Psoas muscle (tissue), 8 donors: ENCODE results near the gene RNF181. TPM values are rescaled to one million over a fixed set of nuclear protein-coding genes. Genes with fewer than 3 reads are reported as not detected.

Experiments used
- ATAC-seq, 4 donors: fragments of 200-7000 bp; cut with Tn5 transposase; one replicate each; pipeline ENCODE4 v1.9.1; 2020; ENCODE audit warnings: moderate library complexity in 3 of 4, mild to moderate bottlenecking in 2 of 4
- DNase-seq, 2 donors: peaks; one replicate each; pipeline ENCODE4 v3.0.0-alpha.2; 2020
- H3K27ac ChIP-seq: fragments of 200-600 bp; one replicate; pipeline ENCODE4 v1.8.0; 2022
- H3K27me3 ChIP-seq, 3 donors: fragments of 200-600 bp in 1 of 3; one replicate each; pipeline versions ENCODE4 v1.6.1 to v1.8.0; 2013 to 2022; ENCODE audit warnings: low read length in 2 of 3, mild to moderate bottlenecking in 2 of 3, moderate library complexity in 1 of 3; ENCODE audit not compliant: insufficient read depth in 3 of 3
- H3K36me3 ChIP-seq, 2 donors: fragments of 200-600 bp in 1 of 2; one replicate each; pipeline versions ENCODE4 v1.6.1 to v1.8.0; 2013 to 2022; ENCODE audit warnings: low read depth in 1 of 2, mild to moderate bottlenecking in 1 of 2, moderate library complexity in 1 of 2; ENCODE audit not compliant: insufficient read depth in 1 of 2
- H3K4me1 ChIP-seq: fragments of 200-600 bp; one replicate; pipeline ENCODE4 v1.8.0; 2022
- H3K4me3 ChIP-seq: fragments of 200-600 bp; one replicate; pipeline ENCODE4 v1.8.0; 2022; ENCODE audit warnings: mild to moderate bottlenecking
- H3K9me3 ChIP-seq: fragments of 200-600 bp; one replicate; pipeline ENCODE4 v1.8.0; 2022
- CTCF ChIP-seq: fragments of 200-600 bp; IDR thresholded peaks from one replicate; pipeline ENCODE4 v1.8.0; 2022; ENCODE audit warnings: antibody characterized with exemption
- WGBS, 3 donors: extraction: QIAGEN DNeasy Blood & Tissue Kit; methylation state at CpG; one replicate each; pipeline versions ENCODE4 v1.1.6 to v1.1.7; 2013; 5-methylcytosine and 5-hydroxymethylcytosine counted together
- intact Hi-C, 2 donors: fragments of 100-400 bp; cut with DNase I; formaldehyde crosslinking; loops; one replicate each; pipeline versions ENCODE4 v1.11.0 to v1.14.2; 2022
- polyA plus RNA-seq, 3 donors: library from polyadenylated mRNA; stranded (reverse); fragments of 200-250 nt; gene quantifications; one replicate each; pipeline ENCODE4 v1.2.3, GENCODE V29; 2013
- total RNA-seq, 4 donors: library from RNA; stranded (reverse); fragmentation: NEBNext Ultra II Directional in 2 of 4; extraction: Animal tissue kit (Norgen Biotek cat#: 25700) in 2 of 4; gene quantifications; one replicate each; pipeline versions ENCODE4 v1.2.1 to v1.2.4, GENCODE V29; 2021 to 2023
- donor health status: healthy with polysubstance abuse.
- donor health status: DM: no; HTN: no; CAD: no; lungs with moderate emphysema.
- donor health status: Bipolar disorder and iron deficiency.
- donor health status: healthy.
- donor health status: DM: yes; HTN: yes; CAD: no.
- donor health status: DM: no; HTN: no; CAD: no.
- donor health status: DM: no; HTN: no; CAD: no.
- donor health status: DM: yes; HTN: yes; CAD: no.

The RNF181 gene
- total and polyA plus RNA-seq, 7 donors, result 84.7 to 212 (median 107) TPM

GRCh38 chr2:85582492-85582891 is 13.1 kb upstream of the RNF181 start:
- peak in 1 of 2 donors; percentile 17 for DNase-seq
- no peak overlapping the region for H3K4me3 ChIP-seq
- 68 to 81% (median 71%) methylated on average over 1 of the region's 1 CpG for WGBS, 3 donors
- no peak overlapping the region for H3K27ac ChIP-seq
- peaks cover 51% of the 10 kb centered on the region for H3K4me1 ChIP-seq
- H3K36me3 ChIP-seq, result no peaks in the 10 kb centered on the region
- no peak for TF ChIP-seq CTCF
- intact Hi-C loops, result no loop called here
- ATAC-seq, result no peak
- H3K9me3 ChIP-seq, result no peaks in the 10 kb centered on the region
- H3K27me3 ChIP-seq, result no peaks in the 10 kb centered on the region

- H3K4me1 ChIP-seq, result peaks cover 50% of the 10 kb centered on the region
- 22 to 30% (median 22%) methylated on average over 16 of the region's 16 CpGs for whole genome bisulfite sequencing, 3 donors
These were observed 11.7 kb upstream of the RNF181 start for GRCh38 chr2:85583667-85584353.

GRCh38 chr2:85584354-85584856 is 11.1 kb upstream of the RNF181 start, which contains the start of gene VAMP5:
Gene VAMP5, plus strand, starts transcription at chr2:85584431. Its CDS starts 60 bp downstream, at chr2:85584491.
- WGBS, 3 donors, result 0 to 2% (median 1%) methylated on average over 40 to 52 of the region's 52 CpGs
- intact Hi-C loops, result no loop called here
- Histone ChIP-seq H3K4me3 (peak within 1 kb of the TSS; percentile 81), H3K36me3 (no peaks in the 10 kb centered on the region), H3K27me3 (no peaks in the 10 kb centered on the region), H3K4me1 (peaks cover 50% of the 10 kb centered on the region), H3K9me3 (no peaks in the 10 kb centered on the region), H3K27ac (peak within 1 kb of the TSS; percentile 89)
- ATAC-seq, result peak; percentile 36 to 66 (median 54)
- DNase-seq, result peak; percentile 56 to 70
- TF ChIP-seq CTCF, result no peak

More at GRCh38 chr2:85583667-85584353, 11.7 kb upstream of the RNF181 start:
- Histone ChIP-seq H3K27me3 (no peaks in the 10 kb centered on the region), H3K4me3 (peak overlapping the region; percentile 81), H3K27ac (peak overlapping the region; percentile 89), H3K9me3 (no peaks in the 10 kb centered on the region), H3K36me3 (no peaks in the 10 kb centered on the region)
- intact Hi-C loops, result no loop called here
- peak in 1 of 2 donors; percentile 29 for DNase-seq
- ATAC-seq, result no peak
- no peak for TF ChIP-seq CTCF

- ATAC-seq, result peak; percentile 88 to 92 (median 90)
- Histone ChIP-seq H3K9me3 (no peaks in the 10 kb centered on the region), H3K4me3 (peak overlapping the region; percentile 81), H3K27me3 (no peaks in the 10 kb centered on the region), H3K36me3 (no peaks in the 10 kb centered on the region), H3K4me1 (peaks cover 54% of the 10 kb centered on the region), H3K27ac (peak overlapping the region; percentile 89)
- WGBS, 3 donors, result 13 to 23% (median 19%) methylated on average over 9 of the region's 9 CpGs
- no peak for TF ChIP-seq CTCF
- intact Hi-C loops, result loop anchor here in 1 of 2 donors (1.0 kb wide), 1 partner anchor 46 kb away; the partner anchor contains the start of gene MAT2A
- DNase-seq, result peak; percentile 45 to 61
These were observed 10.4 kb upstream of the RNF181 start for GRCh38 chr2:85584857-85585780.
